ENCODE data around the gene KIF1C. TPM values are rescaled to one million over a fixed set of nuclear protein-coding genes. Genes with fewer than 3 reads are reported as not detected.

The KIF1C gene
- total and polyA plus RNA-seq, 9 of the 15 experiments (the other 6 are each of a cell fraction or from before 2014, with no cell fraction given), result 0.38 to 68.4 (median 25.1) TPM

DNA sequence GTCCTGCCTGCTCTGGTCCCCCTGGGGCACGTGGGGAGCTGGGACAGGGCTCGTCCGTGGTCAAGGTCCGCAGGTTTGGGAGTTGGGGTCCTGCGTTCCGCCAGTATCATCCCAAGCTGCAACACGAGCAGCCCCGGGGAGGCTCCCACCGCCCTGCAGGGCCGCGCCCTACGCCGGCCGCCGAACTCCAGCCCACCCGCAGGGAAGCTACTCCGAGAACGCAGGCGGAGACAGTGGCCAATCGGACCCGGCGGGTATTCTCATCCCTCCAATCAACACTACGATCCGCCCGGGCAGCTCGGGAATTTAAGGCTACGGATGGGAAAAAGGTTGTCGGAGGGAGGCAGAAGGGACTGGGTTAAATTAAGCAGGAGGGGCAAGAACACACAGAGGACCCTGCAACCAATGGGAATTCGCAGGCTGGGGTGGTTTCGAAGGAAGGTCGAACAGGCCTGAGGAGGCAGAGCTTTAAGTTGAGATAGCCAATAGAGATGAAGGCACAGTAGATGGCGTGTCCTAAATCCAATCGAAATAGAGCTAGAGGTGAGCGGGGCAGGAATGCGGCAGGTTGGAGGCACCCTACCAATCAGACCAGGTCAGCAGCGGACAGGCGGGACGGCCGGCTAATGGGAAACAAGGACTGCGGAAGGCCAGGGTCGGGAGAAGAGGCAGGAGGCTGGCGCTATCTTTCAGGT, 30.8 kb upstream of the KIF1C start (continued):
- TF ChIP-seq, protein P1, sequence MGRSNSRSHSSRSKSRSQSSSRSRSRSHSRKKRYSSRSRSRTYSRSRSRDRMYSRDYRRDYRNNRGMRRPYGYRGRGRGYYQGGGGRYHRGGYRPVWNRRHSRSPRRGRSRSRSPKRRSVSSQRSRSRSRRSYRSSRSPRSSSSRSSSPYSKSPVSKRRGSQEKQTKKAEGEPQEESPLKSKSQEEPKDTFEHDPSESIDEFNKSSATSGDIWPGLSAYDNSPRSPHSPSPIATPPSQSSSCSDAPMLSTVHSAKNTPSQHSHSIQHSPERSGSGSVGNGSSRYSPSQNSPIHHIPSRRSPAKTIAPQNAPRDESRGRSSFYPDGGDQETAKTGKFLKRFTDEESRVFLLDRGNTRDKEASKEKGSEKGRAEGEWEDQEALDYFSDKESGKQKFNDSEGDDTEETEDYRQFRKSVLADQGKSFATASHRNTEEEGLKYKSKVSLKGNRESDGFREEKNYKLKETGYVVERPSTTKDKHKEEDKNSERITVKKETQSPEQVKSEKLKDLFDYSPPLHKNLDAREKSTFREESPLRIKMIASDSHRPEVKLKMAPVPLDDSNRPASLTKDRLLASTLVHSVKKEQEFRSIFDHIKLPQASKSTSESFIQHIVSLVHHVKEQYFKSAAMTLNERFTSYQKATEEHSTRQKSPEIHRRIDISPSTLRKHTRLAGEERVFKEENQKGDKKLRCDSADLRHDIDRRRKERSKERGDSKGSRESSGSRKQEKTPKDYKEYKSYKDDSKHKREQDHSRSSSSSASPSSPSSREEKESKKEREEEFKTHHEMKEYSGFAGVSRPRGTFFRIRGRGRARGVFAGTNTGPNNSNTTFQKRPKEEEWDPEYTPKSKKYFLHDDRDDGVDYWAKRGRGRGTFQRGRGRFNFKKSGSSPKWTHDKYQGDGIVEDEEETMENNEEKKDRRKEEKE (IDR thresholded peaks at IDR 0.05; ENCODE audit: borderline replicate concordance in 1 of 2, control insufficient read depth in 1 of 2, low read depth in 2 of 2, low read length in 1 of 2), result no peak
- TF ChIP-seq SMARCC2 (IDR thresholded peaks at IDR 0.05; ENCODE audit: low read depth) (no peak), ZNF584 (CRISPR knock-in tag; IDR thresholded peaks at IDR 0.05; ENCODE audit: low read depth) (0 out of 2 replicates have a peak, but pooled peaks have one; percentile 24), GTF2E2 (tag; IDR thresholded peaks at IDR 0.05) (no peak), PTRF (tag; IDR thresholded peaks at IDR 0.05) (no peak), BHLHE40 (IDR thresholded peaks at IDR 0.05; ENCODE audit: low read length) (no peak), THRAP3 (IDR thresholded peaks at IDR 0.05; ENCODE audit: borderline replicate concordance) (no peak), ZNF766 (CRISPR knock-in tag; conservative IDR thresholded peaks at IDR 0.05) (peak; percentile 44; the same call in 1 of the 2 replicates), HMGN3 (IDR thresholded peaks at IDR 0.05; ENCODE audit: borderline replicate concordance, extremely low read depth, insufficient read length, low read depth, low read length) (no peak), EWSR1 (IDR thresholded peaks at IDR 0.05; ENCODE audit: borderline replicate concordance, low read depth, partially characterized antibody) (no peak), KDM4B (IDR thresholded peaks at IDR 0.05; ENCODE audit: borderline replicate concordance in 2 of 2, low read depth in 1 of 2) (no peak), NONO (IDR thresholded peaks at IDR 0.05; ENCODE audit: low read depth in 2 of 2, low read length in 1 of 2) (no peak), HIVEP1 (CRISPR knock-in tag; IDR thresholded peaks at IDR 0.05) (no peak), ZNF41 (CRISPR knock-in tag; conservative IDR thresholded peaks at IDR 0.05) (no peak), ZNF79 (CRISPR knock-in tag; IDR thresholded peaks at IDR 0.05; ENCODE audit: low read depth) (no peak)
- TF ChIP-seq, protein P2, sequence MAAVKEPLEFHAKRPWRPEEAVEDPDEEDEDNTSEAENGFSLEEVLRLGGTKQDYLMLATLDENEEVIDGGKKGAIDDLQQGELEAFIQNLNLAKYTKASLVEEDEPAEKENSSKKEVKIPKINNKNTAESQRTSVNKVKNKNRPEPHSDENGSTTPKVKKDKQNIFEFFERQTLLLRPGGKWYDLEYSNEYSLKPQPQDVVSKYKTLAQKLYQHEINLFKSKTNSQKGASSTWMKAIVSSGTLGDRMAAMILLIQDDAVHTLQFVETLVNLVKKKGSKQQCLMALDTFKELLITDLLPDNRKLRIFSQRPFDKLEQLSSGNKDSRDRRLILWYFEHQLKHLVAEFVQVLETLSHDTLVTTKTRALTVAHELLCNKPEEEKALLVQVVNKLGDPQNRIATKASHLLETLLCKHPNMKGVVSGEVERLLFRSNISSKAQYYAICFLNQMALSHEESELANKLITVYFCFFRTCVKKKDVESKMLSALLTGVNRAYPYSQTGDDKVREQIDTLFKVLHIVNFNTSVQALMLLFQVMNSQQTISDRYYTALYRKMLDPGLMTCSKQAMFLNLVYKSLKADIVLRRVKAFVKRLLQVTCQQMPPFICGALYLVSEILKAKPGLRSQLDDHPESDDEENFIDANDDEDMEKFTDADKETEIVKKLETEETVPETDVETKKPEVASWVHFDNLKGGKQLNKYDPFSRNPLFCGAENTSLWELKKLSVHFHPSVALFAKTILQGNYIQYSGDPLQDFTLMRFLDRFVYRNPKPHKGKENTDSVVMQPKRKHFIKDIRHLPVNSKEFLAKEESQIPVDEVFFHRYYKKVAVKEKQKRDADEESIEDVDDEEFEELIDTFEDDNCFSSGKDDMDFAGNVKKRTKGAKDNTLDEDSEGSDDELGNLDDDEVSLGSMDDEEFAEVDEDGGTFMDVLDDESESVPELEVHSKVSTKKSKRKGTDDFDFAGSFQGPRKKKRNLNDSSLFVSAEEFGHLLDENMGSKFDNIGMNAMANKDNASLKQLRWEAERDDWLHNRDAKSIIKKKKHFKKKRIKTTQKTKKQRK (IDR thresholded peaks at IDR 0.05; ENCODE audit: borderline replicate concordance, low read depth, low read length), result peak; percentile 96
- TF ChIP-seq, protein P3, sequence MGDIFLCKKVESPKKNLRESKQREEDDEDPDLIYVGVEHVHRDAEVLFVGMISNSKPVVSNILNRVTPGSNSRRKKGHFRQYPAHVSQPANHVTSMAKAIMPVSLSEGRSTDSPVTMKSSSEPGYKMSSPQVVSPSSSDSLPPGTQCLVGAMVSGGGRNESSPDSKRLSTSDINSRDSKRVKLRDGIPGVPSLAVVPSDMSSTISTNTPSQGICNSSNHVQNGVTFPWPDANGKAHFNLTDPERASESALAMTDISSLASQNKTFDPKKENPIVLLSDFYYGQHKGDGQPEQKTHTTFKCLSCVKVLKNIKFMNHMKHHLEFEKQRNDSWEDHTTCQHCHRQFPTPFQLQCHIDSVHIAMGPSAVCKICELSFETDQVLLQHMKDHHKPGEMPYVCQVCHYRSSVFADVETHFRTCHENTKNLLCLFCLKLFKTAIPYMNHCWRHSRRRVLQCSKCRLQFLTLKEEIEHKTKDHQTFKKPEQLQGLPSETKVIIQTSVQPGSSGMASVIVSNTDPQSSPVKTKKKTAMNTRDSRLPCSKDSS (IDR thresholded peaks at IDR 0.05; ENCODE audit: low read depth, partially characterized antibody), result no peak
- TF ChIP-seq, protein P4, sequence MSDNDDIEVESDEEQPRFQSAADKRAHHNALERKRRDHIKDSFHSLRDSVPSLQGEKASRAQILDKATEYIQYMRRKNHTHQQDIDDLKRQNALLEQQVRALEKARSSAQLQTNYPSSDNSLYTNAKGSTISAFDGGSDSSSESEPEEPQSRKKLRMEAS (CRISPR knock-in tag; IDR thresholded peaks at IDR 0.05), result peak; percentile 80

All from K562 (cell line).